OCI-M2 (cell line): ENCODE measurements around the gene REN.
A peak's percentile ranks its signal among the peaks of the same experiment; 100 is the strongest.

ENCODE experiments used
- DNase-seq: peaks from one replicate; lab custom pipeline; 2025; ENCODE audit not compliant: unreplicated experiment; lab: John Stamatoyannopoulos, UW

REN gene

GRCh38 chr1:204191456-204191855, 25.3 kb upstream of the REN start:
- DNase-seq, result no peak

DNA sequence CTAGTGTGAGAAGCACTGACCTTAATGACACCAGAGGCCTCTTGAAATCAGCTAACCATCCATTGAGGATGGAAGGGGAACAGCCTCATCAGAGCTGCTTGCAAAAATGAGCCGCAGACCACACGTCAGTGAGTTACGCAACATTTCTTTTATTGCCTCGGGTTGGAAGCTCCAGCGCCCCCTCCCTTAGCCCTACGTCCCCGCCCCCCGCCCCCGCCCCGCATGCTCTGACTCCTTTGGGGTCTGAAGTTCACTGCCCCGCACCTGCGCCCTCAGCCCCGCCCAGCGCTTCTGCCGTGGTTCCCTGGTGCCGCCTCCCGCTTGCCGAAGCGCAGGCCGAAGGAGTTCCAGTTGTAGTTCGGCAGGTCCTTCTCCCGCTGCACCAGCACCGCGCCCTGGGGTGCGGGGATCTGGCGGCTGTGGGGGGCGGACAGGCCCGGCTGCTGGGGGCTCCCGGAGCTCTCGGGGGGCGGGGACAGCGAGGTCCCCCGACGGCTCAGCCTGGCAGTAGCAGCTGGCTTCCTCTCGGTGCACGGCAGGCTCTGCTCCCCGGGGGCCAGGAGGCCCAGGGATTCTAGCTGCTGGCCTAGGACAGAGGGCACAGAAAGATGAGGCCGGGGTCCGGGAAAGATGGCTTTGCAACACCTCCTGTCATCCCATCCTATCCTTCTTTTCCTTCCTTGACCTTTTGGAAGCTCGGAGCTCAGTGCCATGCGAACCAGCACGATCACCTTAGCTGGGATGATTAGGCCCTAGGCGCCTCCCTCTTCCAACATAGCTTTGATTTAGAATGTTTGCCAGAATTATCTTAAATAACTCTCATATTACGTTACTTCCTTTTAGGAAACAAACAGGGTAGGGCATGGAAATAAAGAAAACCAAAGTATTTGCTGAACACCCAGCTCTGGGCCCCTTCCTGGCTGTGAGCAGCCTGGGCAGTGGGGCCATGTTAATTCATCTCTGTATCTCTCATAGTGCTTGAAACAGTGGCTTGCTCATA, 24.4 kb upstream of the REN start:
- no peak for DNase-seq

GRCh38 chr1:204188959-204189639, 23.0 kb upstream of the REN start:
- no peak for DNase-seq

GRCh38 chr1:204186597-204186996, 20.5 kb upstream of the REN start:
- no peak for DNase-seq

- no peak for DNase-seq
Measured at GRCh38 chr1:204181116-204181515, 15.0 kb upstream of the REN start.

DNA sequence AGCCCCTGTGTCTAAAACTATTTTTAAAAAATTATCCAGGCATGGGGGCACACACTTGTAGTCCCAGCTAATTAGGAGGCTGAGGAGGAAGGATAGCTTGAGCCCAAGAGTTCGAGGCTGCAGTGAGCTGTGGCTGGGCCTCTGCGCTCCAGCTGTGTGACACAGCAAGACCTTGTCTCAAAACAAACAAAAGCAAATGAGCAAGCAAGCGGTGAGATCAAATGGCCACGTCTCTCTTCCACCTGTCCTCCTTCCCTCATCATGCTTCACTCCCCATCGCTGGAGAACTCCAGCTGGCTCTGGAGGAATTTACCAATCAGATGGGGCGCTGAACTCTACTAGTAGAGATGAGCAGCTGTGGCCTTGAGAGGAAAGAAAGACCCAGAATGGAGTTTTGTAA, 14.0 kb upstream of the REN start:
- no peak for DNase-seq

DNA sequence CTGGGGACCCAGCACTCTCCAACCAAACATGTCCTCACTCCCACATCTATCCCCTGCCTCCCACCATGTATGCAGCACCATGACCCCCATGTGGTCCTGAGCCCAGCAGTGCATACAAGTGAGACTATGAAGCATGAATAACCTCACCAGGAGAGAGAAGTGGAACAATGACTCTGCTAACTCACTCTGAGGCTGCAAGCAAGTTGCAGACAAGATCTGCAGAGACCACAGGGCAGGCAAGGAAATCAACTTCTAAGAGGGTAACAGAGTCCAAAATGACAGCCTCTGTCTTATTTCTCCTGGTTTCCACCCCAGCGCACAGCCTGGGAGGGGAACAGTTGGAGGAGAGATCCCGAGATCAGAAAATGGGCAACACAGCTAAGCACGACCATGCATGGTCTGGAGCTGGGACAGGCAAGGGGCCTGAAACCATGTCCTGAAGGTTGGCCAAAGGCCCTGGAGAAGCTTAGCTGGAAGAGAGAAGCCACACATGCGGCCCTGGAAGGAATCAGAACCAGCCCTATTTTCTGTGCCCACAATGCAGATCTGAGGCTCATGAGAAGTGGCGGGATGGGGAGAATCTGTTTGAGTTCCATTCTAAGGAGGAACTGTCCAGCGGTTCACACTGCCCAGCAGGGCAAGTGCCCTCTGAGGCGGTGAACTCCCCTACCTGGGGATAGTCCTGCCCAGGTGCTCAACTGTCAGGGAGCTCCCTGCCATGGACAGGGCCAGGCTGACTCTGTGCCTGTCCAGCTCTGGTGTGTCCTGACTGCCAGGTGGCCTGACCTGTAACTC, 12.5 kb upstream of the REN start:
- no peak for DNase-seq

- peak; percentile 83 for DNase-seq
Measured at GRCh38 chr1:204177133-204177532, 11.0 kb upstream of the REN start.

- no peak for DNase-seq
Measured at GRCh38 chr1:204176049-204176448, 9.9 kb upstream of the REN start.

GRCh38 chr1:204174958-204175357, 8.8 kb upstream of the REN start:
- DNase-seq, result no peak

DNA sequence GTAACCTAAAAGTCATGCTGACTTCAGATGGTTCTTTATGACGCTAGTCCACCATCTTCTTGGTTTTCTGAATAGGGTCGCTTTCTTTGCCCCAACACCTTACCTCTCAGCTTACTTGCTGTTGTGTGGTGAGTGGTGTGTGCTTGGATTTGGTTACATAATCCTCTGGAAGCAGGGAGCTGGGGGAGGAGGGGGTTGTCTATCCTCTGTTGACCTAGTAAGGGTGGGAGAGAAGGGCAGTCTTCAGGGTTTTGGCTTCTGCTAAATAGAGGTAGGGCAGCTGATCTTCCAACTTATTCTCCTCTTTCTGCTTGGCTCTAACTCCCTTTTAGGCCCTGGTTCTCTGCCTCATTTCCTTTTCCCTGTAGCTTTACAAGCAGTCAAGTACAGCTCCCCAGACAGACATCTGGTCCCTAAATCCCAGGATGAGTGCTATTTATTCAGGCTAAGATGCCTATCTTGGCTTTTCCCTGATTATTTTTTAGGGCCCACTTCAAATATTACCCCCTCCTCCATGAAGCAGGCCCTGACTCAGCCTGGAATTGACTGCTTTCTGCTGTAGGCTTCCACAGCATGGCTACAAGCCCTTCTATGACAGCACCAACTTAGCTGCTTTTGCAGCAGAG, 6.4 kb upstream of the REN start:
- no peak for DNase-seq

DNA sequence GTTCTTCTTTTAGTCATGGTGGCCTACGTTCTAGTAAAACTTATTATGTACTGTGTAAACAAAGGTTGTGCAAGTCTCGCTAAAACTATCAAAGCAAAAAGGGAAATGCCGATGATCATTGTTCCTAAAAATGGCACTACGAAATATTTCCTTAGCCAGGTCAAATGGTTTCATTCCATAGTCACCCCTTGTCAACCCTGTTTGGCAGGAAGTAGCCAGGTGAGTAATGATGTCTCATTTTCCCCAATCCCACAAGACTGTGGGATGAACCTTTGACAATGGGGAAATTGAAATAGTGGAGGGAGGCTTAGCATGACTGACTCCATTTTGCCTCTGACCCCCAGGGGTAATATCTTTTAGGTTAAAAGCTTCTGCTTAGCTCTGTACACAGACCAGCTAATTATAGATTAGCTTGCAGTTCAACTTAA, 5.6 kb upstream of the REN start:
- DNase-seq, result no peak

GRCh38 chr1:204170494-204171155, 4.5 kb upstream of the REN start:
- no peak for DNase-seq

GRCh38 chr1:204169858-204170257, 3.7 kb upstream of the REN start:
- DNase-seq, result no peak

DNA sequence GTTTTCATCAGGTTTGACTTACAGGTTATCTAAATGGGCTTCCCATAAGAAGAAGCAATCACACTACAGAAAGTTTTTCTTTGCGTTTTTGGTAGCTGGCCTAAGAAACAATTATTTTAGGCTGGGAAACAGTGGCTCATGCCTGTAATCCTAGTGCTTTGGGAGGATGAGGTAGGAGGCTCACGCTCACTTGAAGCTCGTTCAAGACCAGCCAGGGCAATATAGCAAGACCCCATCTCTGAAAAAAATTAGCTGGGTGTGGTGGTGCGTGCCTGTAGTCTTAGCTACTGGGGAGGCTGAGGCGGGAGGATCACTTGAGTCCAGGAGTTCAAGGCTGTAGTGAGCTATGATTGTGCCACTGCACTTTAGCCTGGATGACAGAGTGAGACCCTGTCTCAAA, 1.6 kb upstream of the REN start:
- no peak for DNase-seq

GRCh38 chr1:204162494-204163074, 3.6 kb downstream of the REN start:
- DNase-seq, result peak; percentile 32

- no peak for DNase-seq
Measured at GRCh38 chr1:204161609-204162493, 4.3 kb downstream of the REN start.

- no peak for DNase-seq
Measured at GRCh38 chr1:204157962-204158361, 8.2 kb downstream of the REN start.

DNA sequence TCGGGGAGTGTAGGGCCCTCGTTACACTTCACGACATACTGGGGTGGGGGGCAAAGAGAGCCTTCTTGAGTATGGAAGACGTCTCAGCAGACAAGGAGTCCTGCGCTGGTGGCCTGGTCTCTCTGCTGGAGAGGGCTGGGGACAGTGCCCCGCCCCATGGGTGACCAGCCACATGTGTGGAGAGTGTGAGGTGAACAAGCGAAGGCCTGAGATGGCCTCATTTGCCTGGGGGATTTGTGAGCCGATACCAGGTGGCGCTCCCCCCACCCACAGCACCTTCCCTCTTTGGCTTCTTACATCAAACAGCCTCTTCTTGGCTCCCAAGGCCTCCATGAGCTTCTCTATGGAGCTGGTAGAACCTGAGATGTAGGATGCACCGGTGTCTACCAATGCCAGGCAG, 10.3 kb downstream of the REN start:
- no peak for DNase-seq
